IMR-90 (cell line): ENCODE data around the gene GNAT2. TPM values are rescaled to one million over a fixed set of nuclear protein-coding genes. Genes with fewer than 3 reads are reported as not detected.

Experiments used
- ATAC-seq: fragments of 200-7000 bp; cut with Tn5 transposase; 2 replicates; pipeline ENCODE4 v1.9.1; 2020; ENCODE audit warnings: low read depth, mild to moderate bottlenecking, moderate library complexity
- BruUV-seq: library from RNA; stranded (reverse); fragments of 400-500 nt; replicated peaks from 2 replicates; lab custom pipeline; 2021; lab: Mats Ljungman, UMichigan
- CTCF ChIA-PET: fragments of 300-600 bp; formaldehyde crosslinking; extraction: SDS; loops from one replicate; lab custom pipeline; 2021; ENCODE audit warnings: antibody characterized with exemption; lab: Yijun Ruan, JAX
- POLR2A ChIA-PET: fragments of 300-600 bp; sonication (Branson Sonifier 250); formaldehyde crosslinking; loops from one replicate; lab custom pipeline; 2022; ENCODE audit warnings: antibody characterized with exemption; ENCODE audit not compliant: unreplicated experiment; lab: Charles Lee
- DNase-seq: peaks from one replicate; pipeline ENCODE4 v3.0.0; 2013
- H2AFZ ChIP-seq: replicated peaks from 2 replicates; pipeline ENCODE3; 2013; ENCODE audit warnings: low read length, mild to moderate bottlenecking; ENCODE audit not compliant: poor library complexity
- H2AK5ac ChIP-seq: 2 replicates; pipeline ENCODE4 v1.6.1; 2013; ENCODE audit warnings: low read depth, low read length, inconsistent platforms
- H2AK9ac ChIP-seq: replicated peaks from 2 replicates; pipeline ENCODE3; 2013; ENCODE audit warnings: mild to moderate bottlenecking, low read depth, low read length, moderate library complexity; ENCODE audit not compliant: poor library complexity
- H2BK120ac ChIP-seq: 2 replicates; pipeline ENCODE4 v1.6.1; 2013; ENCODE audit warnings: low read depth, low read length, inconsistent platforms
- H2BK15ac ChIP-seq: 3 replicates; pipeline ENCODE4 v1.6.1; 2013; ENCODE audit warnings: low read depth, low read length, inconsistent platforms
- H2BK20ac ChIP-seq: 2 replicates; pipeline ENCODE4 v1.6.1; 2013; ENCODE audit warnings: low read depth, mild to moderate bottlenecking, inconsistent platforms, low read length, moderate library complexity
- H2BK5ac ChIP-seq: 2 replicates; pipeline ENCODE4 v1.6.1; 2013; ENCODE audit warnings: mild to moderate bottlenecking, low read depth, low read length, inconsistent platforms; ENCODE audit not compliant: poor library complexity, severe bottlenecking
- H3K14ac ChIP-seq: replicated peaks from 2 replicates; pipeline ENCODE4 v1.6.1; 2013; ENCODE audit warnings: low read depth, low read length, inconsistent platforms
- H3K18ac ChIP-seq: 2 replicates; pipeline ENCODE4 v1.6.1; 2013; ENCODE audit warnings: low read depth, low read length, control low read depth
- H3K23ac ChIP-seq: 2 replicates; pipeline ENCODE4 v1.6.1; 2013; ENCODE audit warnings: low read depth, low read length, inconsistent platforms
- H3K27ac ChIP-seq: 2 replicates; pipeline ENCODE4 v1.5.1; 2013; ENCODE audit warnings: mild to moderate bottlenecking, control low read depth, low read length; ENCODE audit not compliant: insufficient read depth
- H3K27me3 ChIP-seq: 2 replicates; pipeline ENCODE4 v1.6.1; 2013; ENCODE audit warnings: low read length; ENCODE audit not compliant: control insufficient read depth, insufficient read depth
- H3K36me3 ChIP-seq: 2 replicates; pipeline ENCODE4 v1.6.1; 2013; ENCODE audit warnings: low read length, mixed read lengths; ENCODE audit not compliant: control insufficient read depth, insufficient read depth
- H3K4ac ChIP-seq: 2 replicates; pipeline ENCODE4 v1.6.1; 2013; ENCODE audit warnings: low read depth, low read length, inconsistent platforms
- H3K4me1 ChIP-seq: 2 replicates; pipeline ENCODE4 v1.6.1; 2013; ENCODE audit warnings: low read length, mixed read lengths; ENCODE audit not compliant: control insufficient read depth, insufficient read depth
- H3K4me2 ChIP-seq: 2 replicates; pipeline ENCODE4 v1.6.1; 2013; ENCODE audit warnings: low read depth, mild to moderate bottlenecking, control low read depth, low read length, moderate library complexity
- H3K4me3 ChIP-seq: 2 replicates; pipeline ENCODE4 v1.5.1; 2013; ENCODE audit warnings: low read depth, mild to moderate bottlenecking, control low read depth, low read length, moderate library complexity; ENCODE audit not compliant: insufficient read depth
- H3K56ac ChIP-seq: 2 replicates; pipeline ENCODE4 v1.6.1; 2013; ENCODE audit warnings: low read length, inconsistent platforms; ENCODE audit not compliant: insufficient read depth; ENCODE audit errors: extremely low read depth
- H3K79me1 ChIP-seq, 2 experiments: 2 replicates each; pipeline ENCODE4 v1.6.1; 2013; ENCODE audit warnings: low read length in 2 of 2, inconsistent platforms in 1 of 2, low read depth in 1 of 2
- H3K9ac ChIP-seq: 2 replicates; pipeline ENCODE4 v1.6.1; 2013; ENCODE audit warnings: low read depth, low read length, control low read depth
- H3K9me1 ChIP-seq: 2 replicates; pipeline ENCODE4 v1.6.1; 2013; ENCODE audit warnings: low read length, inconsistent platforms; ENCODE audit not compliant: insufficient read depth
- H3K9me3 ChIP-seq: 2 replicates; pipeline ENCODE4 v1.6.1; 2013; ENCODE audit warnings: low read length; ENCODE audit not compliant: control insufficient read depth, insufficient read depth
- H4K20me1 ChIP-seq: 2 replicates; pipeline ENCODE4 v1.6.1; 2013; ENCODE audit warnings: low read length, inconsistent platforms; ENCODE audit not compliant: insufficient read depth
- H4K5ac ChIP-seq: 2 replicates; pipeline ENCODE4 v1.6.1; 2013; ENCODE audit warnings: mild to moderate bottlenecking, low read depth, low read length, control low read depth
- H4K8ac ChIP-seq, 2 experiments: 2 replicates each; pipeline ENCODE4 v1.6.1; 2013; ENCODE audit warnings: low read depth in 2 of 2, low read length in 2 of 2, control low read depth in 1 of 2, inconsistent platforms in 1 of 2
- H4K91ac ChIP-seq: 2 replicates; pipeline ENCODE4 v1.6.1; 2013; ENCODE audit warnings: low read depth, low read length, inconsistent platforms; ENCODE audit not compliant: insufficient read depth
- BHLHE40 ChIP-seq: fragments of 150-350 bp; IDR thresholded peaks from 2 replicates; pipeline ENCODE4 v1.6.1; 2016; ENCODE audit warnings: mild to moderate bottlenecking, low read depth, low read length
- CEBPB ChIP-seq: IDR thresholded peaks from 2 replicates; pipeline ENCODE4 v1.6.1; 2012; ENCODE audit warnings: low read depth, low read length, improper control_type of control experiment
- CHD1 ChIP-seq: IDR thresholded peaks from 2 replicates; pipeline ENCODE4 v1.6.1; 2012; ENCODE audit warnings: low read depth, low read length, improper control_type of control experiment
- CTCF ChIP-seq: conservative IDR thresholded peaks from 2 replicates; pipeline ENCODE4 v1.5.1; 2012; ENCODE audit warnings: mild to moderate bottlenecking, low read depth, low read length, improper control_type of control experiment
- ELK1 ChIP-seq: fragments of 150-350 bp; IDR thresholded peaks from 2 replicates; pipeline ENCODE4 v1.6.1; 2016; ENCODE audit warnings: low read depth, mild to moderate bottlenecking, low read length, moderate library complexity, borderline replicate concordance
- FOS ChIP-seq: fragments of 150-350 bp; IDR thresholded peaks from 2 replicates; pipeline ENCODE4 v1.6.1; 2016; ENCODE audit warnings: low read depth, low read length
- MAFK ChIP-seq: IDR thresholded peaks from 2 replicates; pipeline ENCODE4 v1.6.1; 2012; ENCODE audit warnings: low read depth, low read length, improper control_type of control experiment
- MAZ ChIP-seq: IDR thresholded peaks from 2 replicates; pipeline ENCODE4 v1.6.1; 2012; ENCODE audit warnings: low read depth, mild to moderate bottlenecking, low read length, improper control_type of control experiment, moderate library complexity, borderline replicate concordance
- MXI1 ChIP-seq: IDR thresholded peaks from 2 replicates; pipeline ENCODE4 v1.6.1; 2012; ENCODE audit warnings: low read depth, mild to moderate bottlenecking, low read length, moderate library complexity, borderline replicate concordance
- NFE2L2 ChIP-seq: fragments of 150-350 bp; IDR thresholded peaks from 2 replicates; pipeline ENCODE4 v1.6.1; 2016; ENCODE audit warnings: low read depth, mild to moderate bottlenecking, low read length
- POLR2A ChIP-seq: IDR thresholded peaks from 2 replicates; pipeline ENCODE4 v1.6.1; 2012; ENCODE audit warnings: mild to moderate bottlenecking, low read depth, low read length
- RAD21 ChIP-seq: IDR thresholded peaks from 2 replicates; pipeline ENCODE4 v1.6.1; 2012; ENCODE audit warnings: low read length, improper control_type of control experiment
- RCOR1 ChIP-seq: IDR thresholded peaks from 2 replicates; pipeline ENCODE4 v1.6.1; 2012; ENCODE audit warnings: mild to moderate bottlenecking, low read length, improper control_type of control experiment; ENCODE audit not compliant: insufficient replicate concordance
- RFX5 ChIP-seq: IDR thresholded peaks from 2 replicates; pipeline ENCODE4 v1.8.0; 2012; ENCODE audit warnings: low read depth, mild to moderate bottlenecking, low read length, moderate library complexity
- SMC3 ChIP-seq: fragments of 150-350 bp; IDR thresholded peaks from 2 replicates; pipeline ENCODE4 v1.6.1; 2016; ENCODE audit warnings: low read depth, mild to moderate bottlenecking, antibody characterized with exemption, low read length, moderate library complexity
- USF2 ChIP-seq: fragments of 150-350 bp; IDR thresholded peaks from 2 replicates; pipeline ENCODE4 v1.6.1; 2017; ENCODE audit warnings: mild to moderate bottlenecking, antibody characterized with exemption, low read length, low read depth
- WGBS, 2 experiments: methylation state at CpG; one replicate each; pipeline versions ENCODE4 v1.1.5 to v1.1.7; 2013; ENCODE audit warnings: missing lambda C conversion rate in 2 of 2; ENCODE audit not compliant: insufficient read length in 1 of 2; ENCODE audit errors: extremely low coverage in 2 of 2; 5-methylcytosine and 5-hydroxymethylcytosine counted together
- dilution Hi-C: fragments of 300-500 bp; cut with HindIII; formaldehyde crosslinking; loops from one replicate; pipeline ENCODE4 v1.14.3; 2018; ENCODE audit warnings: low sequenced_read_pairs; ENCODE audit not compliant: unreplicated experiment
- in situ Hi-C: fragments of 300-500 bp; cut with MboI; formaldehyde crosslinking; loops from 3 replicates; pipeline ENCODE4 v1.14.3; 2019; ENCODE audit warnings: low sequenced_read_pairs, inconsistent platforms, mixed read lengths
- intact Hi-C: fragments of 100-400 bp; cut with micrococcal nuclease; formaldehyde crosslinking; loops from 2 replicates; pipeline ENCODE4 v1.10.0; 2022
- polyA plus RNA-seq, 3 experiments: library from polyadenylated mRNA; depleted of rRNA; stranded (reverse); fragments of >200 nt; gene quantifications; 2 replicates each; pipeline ENCODE4 v1.2.3, GENCODE V29; 2012; ENCODE audit warnings: low replicate concordance in 1 of 3
- total RNA-seq: library from RNA; depleted of rRNA; stranded (reverse); fragments of >200 nt; gene quantifications from 2 replicates; pipeline ENCODE4 v1.2.3, GENCODE V29; 2012

GNAT2 gene
- total and polyA plus RNA-seq, 2 of the 4 experiments (the other 2 are of a cell fraction), result 0.17 to 0.36 TPM

- Histone ChIP-seq H3K14ac (no peak overlapping the region), H3K23ac (no peak overlapping the region), H3K79me1 (peaks cover 5 to 14% of the 10 kb centered on the region in 2 experiments; a peak in 2 of 4 replicates), H3K4ac (0 out of 2 replicates have a peak overlapping the region, but pooled peaks have one; percentile 53), H2AK5ac (peak overlapping the region; percentile 77), H4K20me1 (no peaks in the 10 kb centered on the region), H2BK20ac (peak overlapping the region; percentile 32; the same call in 1 of the 2 replicates), H4K8ac (no peak overlapping the region; a peak in 1 of 4 replicates), H2AK9ac (no peak overlapping the region), H2BK120ac (peak overlapping the region; percentile 37; the same call in 1 of the 2 replicates), H4K5ac (no peak overlapping the region), H3K9me1 (peaks cover 7% of the 10 kb centered on the region), H3K4me1 (peaks cover 6% of the 10 kb centered on the region; the same call in 1 of the 2 replicates), H3K27me3 (no peaks in the 10 kb centered on the region), H3K18ac (no peak overlapping the region), H3K56ac (no peak overlapping the region), H4K91ac (no peak overlapping the region), H3K9me3 (no peaks in the 10 kb centered on the region), H2BK5ac (no peak overlapping the region), H3K27ac (no peak overlapping the region), H3K4me3 (no peak overlapping the region), H3K4me2 (no peak overlapping the region), H3K36me3 (peaks cover 9% of the 10 kb centered on the region; the same call in 1 of the 2 replicates), H2AFZ (no peak overlapping the region), H3K9ac (no peak overlapping the region), H2BK15ac (no peak overlapping the region)
- ChIA-PET CTCF (no interaction called here), POLR2A (no interaction called here)
- intact Hi-C loops, result no loop called here
- dilution Hi-C loops, result no loop called here
- ATAC-seq, result no peak
- in situ Hi-C loops, result no loop called here
- TF ChIP-seq CTCF (no peak), SMC3 (no peak), MAZ (no peak), CEBPB (no peak), MAFK (no peak), ELK1 (no peak), CHD1 (no peak), RAD21 (no peak), FOS (no peak), POLR2A (no peak), BHLHE40 (no peak), USF2 (no peak), RCOR1 (no peak), NFE2L2 (no peak), MXI1 (no peak), RFX5 (no peak)
- DNase-seq, result no peak
- BruUV-seq, result no TSS peak
- no CpG with 5 or more reads among the region's 1 CpG for whole genome bisulfite sequencing, 2 experiments
Observed at GRCh38 chr1:109664671-109665070, 45.3 kb upstream of the GNAT2 start.
